DOHH2 (cell line): Measurements from ENCODE around the gene NCKAP5.

Experiments
- EZH2phosphoT487 ChIP-seq: fragments of 200-600 bp; sonication (generic); IDR thresholded peaks from 2 replicates; pipeline ENCODE4 v1.6.1; 2017; ENCODE audit warnings: borderline replicate concordance, mild to moderate bottlenecking, antibody characterized with exemption, low read length, moderate library complexity, mixed read lengths
- TF ChIP-seq, protein P1 (sequence below): fragments of 200-600 bp; sonication (generic); IDR thresholded peaks from one replicate; pipeline ENCODE4 v1.5.1; 2014; ENCODE audit warnings: antibody characterized with exemption, mild to moderate bottlenecking, low read depth, low read length; ENCODE audit not compliant: poor library complexity, severe bottlenecking

DNA sequence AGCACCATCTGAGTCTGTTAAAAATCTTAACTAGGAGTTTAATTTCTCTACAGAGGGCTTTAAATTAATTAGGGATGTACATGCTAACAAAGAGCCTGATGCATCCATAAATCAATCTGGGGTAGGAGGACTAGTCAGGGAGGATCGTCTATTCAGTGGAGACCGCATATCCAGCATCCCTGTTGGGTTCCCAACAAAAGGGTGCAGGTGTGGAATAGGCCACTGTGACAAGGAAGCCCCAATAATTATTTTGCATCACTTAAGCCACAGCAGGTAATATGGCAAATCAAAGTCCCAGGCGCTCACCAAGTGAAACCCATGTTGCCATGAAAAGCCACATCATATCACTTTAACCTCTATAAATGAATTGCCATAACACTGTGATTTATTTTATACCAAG lies 392.3 kb downstream of the NCKAP5 start:
- TF ChIP-seq, protein P1, sequence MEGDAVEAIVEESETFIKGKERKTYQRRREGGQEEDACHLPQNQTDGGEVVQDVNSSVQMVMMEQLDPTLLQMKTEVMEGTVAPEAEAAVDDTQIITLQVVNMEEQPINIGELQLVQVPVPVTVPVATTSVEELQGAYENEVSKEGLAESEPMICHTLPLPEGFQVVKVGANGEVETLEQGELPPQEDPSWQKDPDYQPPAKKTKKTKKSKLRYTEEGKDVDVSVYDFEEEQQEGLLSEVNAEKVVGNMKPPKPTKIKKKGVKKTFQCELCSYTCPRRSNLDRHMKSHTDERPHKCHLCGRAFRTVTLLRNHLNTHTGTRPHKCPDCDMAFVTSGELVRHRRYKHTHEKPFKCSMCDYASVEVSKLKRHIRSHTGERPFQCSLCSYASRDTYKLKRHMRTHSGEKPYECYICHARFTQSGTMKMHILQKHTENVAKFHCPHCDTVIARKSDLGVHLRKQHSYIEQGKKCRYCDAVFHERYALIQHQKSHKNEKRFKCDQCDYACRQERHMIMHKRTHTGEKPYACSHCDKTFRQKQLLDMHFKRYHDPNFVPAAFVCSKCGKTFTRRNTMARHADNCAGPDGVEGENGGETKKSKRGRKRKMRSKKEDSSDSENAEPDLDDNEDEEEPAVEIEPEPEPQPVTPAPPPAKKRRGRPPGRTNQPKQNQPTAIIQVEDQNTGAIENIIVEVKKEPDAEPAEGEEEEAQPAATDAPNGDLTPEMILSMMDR: no peak
- TF ChIP-seq EZH2phosphoT487: no peak
